HG02642 (cell line): ENCODE results near the gene DEXI.
A peak's percentile ranks its signal among the peaks of the same experiment; 100 is the strongest.

Experiments used
- ATAC-seq: cut with Tn5 transposase; IDR thresholded peaks from one replicate; pipeline ENCODE4 v1.9.1; 2021; ENCODE audit warnings: mild to moderate bottlenecking; ENCODE audit not compliant: unreplicated experiment, poor library complexity

Gene DEXI

GRCh38 chr16:10942352-10943063 is at the start of gene DEXI:
Gene DEXI, minus strand, starts transcription at chr16:10942468. Its CDS starts 463 bp downstream, at chr16:10942005.
- ATAC-seq, result peak; percentile 70

DNA sequence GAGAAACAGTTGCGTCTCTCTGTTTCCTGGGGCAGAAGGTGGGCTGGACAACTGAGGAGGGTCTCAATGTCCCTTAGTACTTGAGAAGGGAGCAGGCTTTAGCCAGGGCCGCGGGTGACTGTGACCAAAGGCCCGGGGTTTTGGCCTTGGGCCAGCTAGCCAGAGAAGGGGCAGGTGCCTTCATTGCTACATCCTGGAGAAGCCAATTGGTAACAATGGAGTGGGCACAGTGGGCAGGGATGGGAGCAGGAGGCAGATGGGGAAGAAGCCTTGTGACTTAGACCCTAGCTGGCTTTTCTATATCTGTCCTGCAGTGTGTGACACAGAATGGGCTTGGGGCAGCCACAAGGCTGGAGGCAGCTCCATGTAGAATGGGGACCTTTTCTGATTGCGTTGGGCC is 48.1 kb upstream of the DEXI start:
- ATAC-seq, result no peak

DNA sequence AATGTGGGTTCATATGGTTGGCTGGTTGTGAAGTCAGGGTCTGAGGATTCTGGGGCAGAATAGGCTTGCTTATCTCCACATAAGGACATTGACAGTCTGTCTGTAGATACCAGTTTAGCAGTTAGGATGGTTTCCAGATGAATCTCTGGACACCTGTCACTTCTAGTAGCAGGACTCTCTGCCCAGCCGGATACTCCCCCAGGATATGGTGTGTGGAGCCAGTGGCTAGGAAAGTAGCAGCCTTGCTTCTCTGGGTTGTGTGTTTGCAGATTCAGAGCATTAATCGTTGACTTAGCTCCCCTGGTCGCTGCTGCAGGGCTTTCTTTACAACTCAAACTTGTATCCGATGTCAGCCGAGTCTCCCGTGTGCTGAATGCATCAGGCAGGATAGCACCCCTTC is 47.3 kb upstream of the DEXI start:
- ATAC-seq, result no peak

DNA sequence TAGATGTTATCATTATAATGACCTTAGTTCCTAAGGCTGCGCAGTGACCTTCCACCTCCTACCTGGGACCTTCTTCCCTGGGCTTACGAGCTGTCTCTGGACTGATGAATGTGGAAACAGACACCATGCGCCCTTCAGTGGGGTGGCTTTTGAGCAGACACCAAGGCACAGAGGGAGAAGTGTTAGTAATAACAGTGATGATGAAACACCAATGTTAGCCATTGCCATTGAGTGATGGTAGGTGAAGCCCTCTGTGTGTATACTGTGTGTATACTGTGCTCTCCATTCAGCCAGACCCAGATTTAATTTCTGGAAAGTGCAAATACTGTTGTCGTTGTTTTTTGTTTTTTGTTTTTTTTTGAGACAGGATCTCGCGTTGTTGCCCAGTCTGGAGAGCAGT is 46.6 kb upstream of the DEXI start:
- ATAC-seq, result no peak

DNA sequence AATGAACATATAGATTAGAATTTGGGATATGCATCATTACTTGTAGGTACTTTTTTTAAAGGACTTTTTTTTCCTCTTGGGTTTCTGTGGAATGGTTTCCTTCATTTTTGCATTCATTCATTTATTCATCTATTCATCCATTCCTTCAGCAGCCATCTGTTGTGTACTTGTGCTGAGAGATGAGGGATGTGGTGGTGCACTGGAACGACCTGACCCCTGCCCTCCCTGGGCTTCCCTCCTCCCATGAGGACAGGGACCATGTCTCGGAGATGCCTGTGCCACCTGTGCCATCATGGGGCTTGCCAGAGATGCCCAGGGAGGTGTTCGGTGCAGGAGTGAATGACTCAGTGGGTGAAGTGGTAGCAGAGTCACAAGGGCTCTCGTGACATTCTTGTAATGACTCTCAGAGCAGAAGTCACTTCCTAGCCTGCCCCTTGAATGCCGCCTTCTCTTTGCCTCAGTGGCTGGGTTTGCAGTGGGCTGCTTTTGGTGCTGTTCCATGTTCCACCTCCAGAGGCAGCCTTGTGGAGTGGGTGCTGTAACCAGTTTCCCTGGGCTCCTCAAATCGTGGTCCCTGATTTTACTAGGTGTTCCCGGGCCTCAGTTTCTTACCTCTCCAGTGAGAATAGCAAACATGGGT is 46.0 kb upstream of the DEXI start:
- peak; percentile 49 for ATAC-seq

DNA sequence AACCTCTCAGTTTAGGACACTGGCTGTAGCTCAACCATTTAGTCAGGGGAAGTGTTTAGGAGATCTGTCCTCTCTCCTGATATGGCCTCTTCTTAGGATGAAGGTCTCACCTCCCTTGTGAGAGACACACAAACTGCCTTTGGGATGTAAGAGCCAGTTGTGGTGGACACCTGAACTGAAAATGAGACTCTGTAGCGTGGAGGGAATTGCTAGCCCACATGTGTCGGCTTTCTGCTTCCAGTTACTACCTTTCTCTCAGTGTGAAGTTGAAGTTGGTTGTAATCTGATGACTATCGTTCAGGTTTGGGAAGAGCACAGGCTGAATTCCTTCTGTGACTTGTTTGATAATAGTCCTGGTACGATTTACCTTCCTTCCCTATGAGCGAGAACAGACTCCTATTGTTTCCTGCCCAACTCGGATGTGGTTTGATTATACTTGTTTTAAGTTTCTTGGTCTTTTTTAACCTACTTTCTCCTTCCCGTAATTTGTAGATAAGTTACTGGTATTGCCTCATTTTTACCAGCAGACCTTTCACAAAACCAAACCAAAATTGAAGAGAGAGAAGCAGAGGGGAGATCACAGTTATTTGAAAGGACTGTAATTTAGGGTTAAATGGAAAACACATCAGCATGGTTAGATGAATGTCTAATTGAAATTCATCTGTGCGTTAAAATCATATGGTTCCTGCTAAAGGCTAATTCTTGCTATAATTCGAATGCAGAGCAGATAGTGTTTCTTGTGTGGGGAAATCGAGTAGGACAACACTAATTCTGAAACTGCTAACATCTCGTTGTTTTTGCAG is 45.3 kb upstream of the DEXI start:
- no peak for ATAC-seq

GRCh38 chr16:10984509-10984908 is 42.2 kb upstream of the DEXI start:
- no peak for ATAC-seq

DNA sequence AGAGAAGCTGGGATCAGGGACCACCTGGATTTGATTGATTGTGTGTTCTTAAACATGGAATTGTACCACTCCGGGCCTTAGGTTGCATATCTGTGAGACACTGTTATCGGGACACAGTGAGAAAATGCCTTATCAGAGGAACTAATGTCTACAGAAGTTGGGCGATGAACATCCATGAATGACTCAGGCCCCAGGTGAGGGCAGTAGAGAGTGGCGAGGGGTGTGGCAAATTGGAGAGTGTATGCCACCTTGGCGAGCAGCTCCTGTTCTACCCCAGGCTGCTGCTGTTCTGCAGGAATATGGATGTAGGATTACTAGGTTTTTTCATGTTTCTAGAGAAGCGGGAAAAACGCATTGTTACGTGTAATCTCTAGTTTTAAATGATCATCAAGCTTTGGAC is 40.9 kb upstream of the DEXI start:
- ATAC-seq, result peak; percentile 13

GRCh38 chr16:10982465-10983150 is 40.3 kb upstream of the DEXI start:
- peak; percentile 40 for ATAC-seq

DNA sequence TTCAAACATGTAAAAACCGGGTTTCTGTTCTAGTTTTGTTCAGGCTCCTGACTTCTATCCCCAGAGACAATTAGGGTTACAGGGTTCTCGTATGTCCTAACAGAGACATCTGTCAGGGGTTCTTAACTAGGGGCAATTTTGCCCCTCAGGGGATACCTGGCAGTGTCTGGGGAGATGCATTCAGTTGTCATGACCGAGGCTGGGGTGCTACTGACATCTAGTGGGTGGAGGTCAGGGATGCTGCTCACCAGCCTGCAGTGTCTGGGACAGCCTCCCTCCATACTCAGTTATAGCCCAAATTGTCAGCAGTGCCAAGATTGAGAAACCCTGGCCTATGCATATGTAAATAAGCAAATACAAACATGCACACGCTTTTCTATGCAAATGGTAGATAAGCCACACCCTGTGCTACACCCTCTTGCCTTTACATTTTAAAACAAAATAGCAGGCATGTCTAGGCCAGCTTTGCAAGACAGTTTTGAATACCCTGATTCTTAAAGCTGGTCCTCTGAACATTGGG is 39.5 kb upstream of the DEXI start:
- ATAC-seq, result peak; percentile 75

DNA sequence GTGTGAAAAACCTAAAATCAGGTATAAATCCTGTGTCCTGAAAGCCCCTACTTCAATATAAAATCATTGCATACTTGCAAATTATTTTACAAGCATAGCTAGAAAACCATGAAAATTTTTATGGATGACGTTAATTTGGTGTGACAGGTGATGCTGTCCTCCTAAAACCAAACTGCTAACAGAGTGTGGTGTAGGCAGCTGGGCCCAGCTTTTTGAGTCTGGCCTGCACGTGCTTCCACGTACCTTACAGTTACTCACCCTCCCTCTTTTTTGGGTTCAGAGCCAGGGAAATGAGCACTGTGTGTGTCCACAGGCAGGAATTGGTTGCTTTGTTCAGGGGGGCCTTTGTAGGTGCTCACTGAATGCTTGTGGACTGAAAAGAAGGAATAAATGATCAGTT is 38.5 kb upstream of the DEXI start:
- no peak for ATAC-seq

- no peak for ATAC-seq
Observed at GRCh38 chr16:10979717-10980601, 37.7 kb upstream of the DEXI start.

DNA sequence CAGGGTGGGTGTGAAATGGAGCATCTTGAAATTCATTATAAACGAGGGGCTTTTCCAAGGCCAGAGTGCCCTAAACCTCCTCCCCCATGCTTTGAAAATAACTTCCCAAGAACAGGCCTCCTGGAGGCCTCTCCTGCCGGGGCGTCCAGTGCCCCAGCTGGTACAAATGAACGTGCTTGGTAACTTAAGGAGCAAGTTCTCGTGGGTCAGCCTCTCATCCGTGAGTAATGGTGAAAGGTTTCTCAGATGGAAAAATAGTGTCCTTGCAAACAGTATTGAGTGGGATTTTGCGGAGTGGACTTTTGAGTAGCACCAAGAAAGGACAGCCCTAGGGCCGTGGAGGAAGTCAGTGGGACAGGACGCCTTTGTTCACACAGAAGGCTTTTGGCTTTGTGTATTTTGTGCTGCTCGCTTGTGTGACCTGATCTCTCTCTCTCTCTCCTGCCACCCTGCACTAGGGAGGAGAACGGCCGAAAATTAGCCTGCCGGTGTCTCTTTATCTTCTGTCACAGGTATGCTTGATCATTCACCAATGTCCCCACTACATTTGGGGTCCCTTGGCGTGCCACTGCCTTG is 36.7 kb upstream of the DEXI start:
- no peak for ATAC-seq

- no peak for ATAC-seq
Observed at GRCh38 chr16:10978124-10978523, 35.9 kb upstream of the DEXI start.

- no peak for ATAC-seq
Observed at GRCh38 chr16:10976634-10977033, 34.4 kb upstream of the DEXI start.

DNA sequence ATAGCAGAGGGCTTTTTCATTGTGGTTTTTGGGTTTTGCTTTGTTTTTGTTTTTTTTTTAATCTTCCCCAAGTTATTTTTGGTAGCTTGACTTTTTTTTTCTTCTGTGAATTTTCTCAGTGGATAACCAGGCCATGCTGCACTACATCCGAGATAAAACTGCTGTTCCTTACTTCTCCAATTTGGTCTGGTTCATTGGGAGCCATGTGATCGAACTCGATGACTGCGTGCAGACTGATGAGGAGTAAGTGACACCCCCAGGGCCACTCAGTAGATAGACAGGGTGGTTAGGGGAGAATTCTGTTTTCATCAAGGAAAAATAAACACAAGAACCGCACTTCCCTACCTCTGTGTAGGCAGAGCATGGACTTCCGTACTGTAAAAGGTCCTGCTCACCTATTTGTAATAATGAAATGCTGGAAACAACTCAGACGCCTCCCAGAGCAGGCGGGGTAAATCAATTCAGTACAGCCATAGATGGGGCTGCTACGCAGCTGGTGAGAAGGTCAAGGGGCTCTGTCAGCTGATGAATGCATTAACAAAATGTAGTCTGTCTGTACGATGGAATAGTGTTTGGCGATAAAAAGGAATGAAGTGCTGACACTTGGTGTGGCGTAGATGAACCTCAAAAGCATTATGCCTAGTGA is 30.7 kb upstream of the DEXI start:
- ATAC-seq, result no peak

GRCh38 chr16:10972108-10972818 is 30.0 kb upstream of the DEXI start:
- ATAC-seq, result no peak

DNA sequence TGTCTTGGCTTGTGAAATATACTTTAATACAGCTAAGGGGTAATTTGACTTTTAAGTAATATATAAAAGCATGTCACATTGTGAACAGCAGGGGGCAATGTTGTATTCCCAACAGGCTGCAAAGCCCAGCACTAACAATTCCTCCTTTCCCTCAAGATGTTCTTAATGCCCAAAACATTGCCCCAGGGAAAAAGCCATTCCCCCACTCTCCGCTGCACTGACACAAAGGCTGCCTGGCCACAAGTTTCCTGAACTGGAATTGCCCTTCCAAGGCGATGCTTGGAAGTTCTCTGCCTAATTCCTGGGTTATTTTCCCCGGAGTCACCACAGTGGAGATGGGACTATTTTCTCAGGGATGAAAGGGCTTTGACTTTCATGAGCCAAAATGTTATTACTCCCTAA is 29.3 kb upstream of the DEXI start:
- no peak for ATAC-seq
